WTC11 (cell line): Measurements from ENCODE around the gene CTNNA3.

Experiments
- CTCF ChIP-seq: fragments of 200-600 bp; IDR thresholded peaks from 2 replicates; pipeline ENCODE4 v1.8.0; 2022; ENCODE audit warnings: antibody characterized with exemption
- ELF4 ChIP-seq: sonication (generic); formaldehyde crosslinking; IDR thresholded peaks from 2 replicates; pipeline ENCODE4 v1.8.1; 2022; ENCODE audit warnings: low read depth, mild to moderate bottlenecking, moderate library complexity, missing genetic modification reagents
- IRF2 ChIP-seq: sonication (generic); formaldehyde crosslinking; IDR thresholded peaks from 2 replicates; pipeline ENCODE4 v1.8.0; 2022; ENCODE audit warnings: low read depth, missing genetic modification reagents, borderline replicate concordance
- TEAD4 ChIP-seq: sonication (generic); formaldehyde crosslinking; IDR thresholded peaks from 2 replicates; pipeline ENCODE4 v1.8.0; 2022; ENCODE audit warnings: mild to moderate bottlenecking, missing genetic modification reagents

GRCh38 chr10:66257801-66258200 is 1438.2 kb downstream of the CTNNA3 start:
- TF ChIP-seq ELF4 (CRISPR knock-in tag) = no peak
- no peak for TF ChIP-seq TEAD4 (CRISPR knock-in tag)
- TF ChIP-seq CTCF = no peak
- no peak for TF ChIP-seq IRF2 (CRISPR knock-in tag)
